GM21737 (cell line): Measurements from ENCODE around the gene ROR1.
"Not testable (repeated sequence)": the region's sequence is repeated elsewhere in the genome, so short reads cannot be mapped to it uniquely, and the experiment has no call there.

Experiments used
- ATAC-seq: cut with Tn5 transposase; IDR thresholded peaks from one replicate; pipeline ENCODE4 v1.9.1; 2021; ENCODE audit warnings: mild to moderate bottlenecking, moderate library complexity; ENCODE audit not compliant: unreplicated experiment

The ROR1 gene

DNA sequence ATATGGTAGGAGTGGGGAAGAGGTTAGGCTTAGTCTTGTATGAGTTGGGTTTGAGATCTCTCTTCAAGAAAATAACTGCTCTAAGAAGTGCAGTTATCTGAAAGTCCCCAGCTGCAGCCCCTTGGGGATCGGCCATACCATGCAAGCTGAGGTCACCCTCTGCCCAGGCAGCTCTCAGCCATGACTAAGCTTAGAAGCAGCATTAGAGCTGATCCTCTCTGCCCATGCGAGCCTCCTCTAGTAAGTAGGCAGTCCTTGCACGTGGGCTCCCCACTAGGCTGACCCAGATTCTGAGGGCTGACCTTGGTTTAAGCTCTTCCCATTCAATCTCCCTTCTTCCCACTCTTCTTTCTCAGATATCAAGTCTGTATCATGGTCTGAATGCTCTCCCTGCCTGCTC is 308.6 kb downstream of the ROR1 start:
- no peak for ATAC-seq

DNA sequence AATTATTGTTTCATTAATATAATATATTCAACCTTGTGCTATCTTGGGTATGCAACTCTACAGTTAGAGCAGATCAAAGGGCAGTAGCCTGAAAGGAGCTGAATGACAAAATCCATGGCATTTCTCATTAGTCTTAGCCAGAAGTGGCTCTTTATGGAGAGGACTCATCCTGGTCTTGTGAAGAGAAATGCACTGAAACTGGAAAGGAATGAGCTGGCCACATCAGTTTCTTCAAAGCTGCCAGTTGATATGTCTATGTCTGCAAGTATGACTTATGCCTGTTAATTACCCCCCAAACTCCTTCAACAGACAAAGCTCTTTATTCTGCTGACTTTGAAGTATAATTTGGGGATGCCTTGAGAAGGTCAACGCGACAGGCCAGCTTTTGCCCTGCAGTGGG is 310.6 kb downstream of the ROR1 start:
- ATAC-seq = no peak

DNA sequence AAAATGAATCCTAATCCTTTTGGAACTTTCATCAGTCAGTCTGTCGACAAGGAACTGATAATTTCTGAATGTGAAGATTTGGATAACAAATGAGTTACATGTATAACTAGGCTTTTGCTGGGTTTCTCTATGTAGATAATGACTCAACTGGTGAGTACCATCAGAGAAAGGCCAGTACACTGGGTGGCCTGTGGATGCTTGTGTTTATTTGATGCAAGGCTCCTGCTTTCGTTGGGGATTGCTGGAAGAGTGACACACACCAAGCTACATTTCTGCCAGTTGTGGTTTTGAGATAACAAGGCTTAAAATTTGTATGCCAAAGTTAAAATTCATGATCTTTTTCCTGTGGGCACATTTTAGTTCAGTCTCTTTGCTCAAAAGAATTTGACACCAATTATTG is 314.0 kb downstream of the ROR1 start:
- ATAC-seq = no peak

DNA sequence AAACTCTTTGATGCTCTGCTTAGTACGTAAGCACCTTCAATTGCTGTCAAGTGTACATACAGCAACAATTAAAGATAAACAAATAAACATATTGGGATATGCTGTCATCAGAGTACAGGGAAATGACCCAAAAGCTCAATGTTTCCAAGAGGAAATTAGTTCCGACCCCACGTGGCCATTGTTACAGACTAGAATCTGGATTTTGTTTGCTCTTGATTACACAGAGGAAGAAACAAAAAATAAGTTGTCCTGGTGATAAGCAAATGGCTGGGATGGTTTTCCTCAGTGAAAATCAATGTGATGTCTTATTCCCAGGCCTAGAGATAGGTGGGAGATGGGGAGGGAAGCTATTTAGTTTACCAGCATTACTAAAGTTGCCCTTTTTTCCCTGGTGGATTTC is 316.6 kb downstream of the ROR1 start:
- no peak for ATAC-seq

DNA sequence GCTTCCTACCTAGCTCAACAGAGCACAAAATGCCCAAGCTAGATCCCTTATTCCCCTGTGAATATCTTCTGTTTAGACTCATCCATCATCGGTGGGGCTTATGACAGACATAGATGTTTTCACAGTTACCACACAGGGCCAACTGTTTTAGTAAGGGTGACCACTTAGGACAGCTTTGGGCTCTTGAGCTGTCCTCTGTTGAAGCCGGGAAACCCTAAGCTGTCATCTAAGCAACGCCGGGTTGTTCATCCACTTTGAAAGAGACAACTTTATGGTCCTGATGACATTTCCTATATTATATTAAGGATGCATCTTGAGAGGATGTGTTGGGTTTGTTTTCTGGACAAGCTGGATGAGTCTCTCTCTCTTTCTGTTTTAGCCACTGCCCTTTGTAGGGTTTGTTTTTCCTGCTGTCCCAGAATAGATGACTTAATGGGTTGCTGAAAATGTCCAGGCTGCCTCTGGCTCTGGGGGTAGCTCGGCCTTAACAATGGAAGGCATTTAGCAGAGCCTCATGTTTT is 319.1 kb downstream of the ROR1 start:
- ATAC-seq = no peak

- no peak for ATAC-seq
Measured at GRCh38 chr1:64093941-64094340, 320.1 kb downstream of the ROR1 start.

GRCh38 chr1:64095832-64096231 is 322.0 kb downstream of the ROR1 start:
- ATAC-seq = no peak

- ATAC-seq = no peak
Measured at GRCh38 chr1:64097859-64098258, 324.0 kb downstream of the ROR1 start.

DNA sequence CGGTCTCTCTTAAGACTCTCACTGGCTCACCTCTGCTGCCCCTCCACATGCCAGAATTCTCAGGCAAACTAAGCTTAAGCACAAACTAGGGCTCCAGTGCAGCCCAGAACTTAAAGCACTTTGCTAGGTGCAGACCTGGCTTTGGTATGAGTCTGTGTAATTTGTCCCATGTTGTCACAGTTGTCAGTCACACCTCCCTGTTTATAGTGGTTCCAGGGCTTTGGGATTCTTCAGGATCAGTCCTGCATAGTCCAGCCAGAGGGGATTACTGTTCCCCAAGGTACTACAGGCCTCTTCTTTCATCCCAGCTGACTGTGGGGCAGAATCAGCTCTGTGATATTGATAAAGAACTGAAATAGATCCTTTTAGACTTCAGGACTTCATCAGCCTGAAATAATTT is 324.6 kb downstream of the ROR1 start:
- no peak for ATAC-seq

DNA sequence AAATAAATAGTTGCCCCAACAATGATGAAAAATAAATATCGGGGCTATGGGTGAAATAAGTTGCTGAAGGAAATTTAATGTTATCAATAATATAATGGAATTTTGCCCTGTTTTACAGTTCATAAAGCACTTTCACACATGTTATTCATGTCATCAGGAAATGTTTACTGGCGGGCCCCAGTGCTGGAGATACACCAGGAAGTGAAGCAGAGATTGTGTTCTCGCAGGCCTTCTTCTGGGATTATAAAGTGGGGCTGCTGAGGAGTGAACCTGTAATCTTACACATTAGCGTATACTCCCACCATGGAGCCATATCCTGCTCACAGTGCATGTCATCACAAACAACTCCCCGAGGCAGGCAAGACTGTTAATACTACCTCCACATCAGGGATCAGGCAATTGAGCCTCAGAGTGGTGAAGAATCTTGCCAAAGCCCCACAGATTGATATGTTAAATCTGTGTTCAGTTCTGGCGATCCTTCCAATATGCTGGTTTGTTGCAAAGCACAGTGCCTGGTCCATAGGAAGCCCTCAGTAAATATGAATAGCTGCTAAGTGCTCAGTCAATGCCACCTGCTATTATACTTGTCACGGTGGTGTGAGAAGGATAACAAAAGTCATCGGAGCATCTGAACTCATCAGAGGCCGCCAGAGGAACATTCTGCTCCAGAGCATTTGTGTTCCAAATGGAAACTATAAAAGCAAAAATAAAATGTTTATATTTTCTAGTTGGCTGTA is 325.2 kb downstream of the ROR1 start:
- ATAC-seq = no peak

- ATAC-seq = no peak
Measured at GRCh38 chr1:64100791-64101190, 327.0 kb downstream of the ROR1 start.

DNA sequence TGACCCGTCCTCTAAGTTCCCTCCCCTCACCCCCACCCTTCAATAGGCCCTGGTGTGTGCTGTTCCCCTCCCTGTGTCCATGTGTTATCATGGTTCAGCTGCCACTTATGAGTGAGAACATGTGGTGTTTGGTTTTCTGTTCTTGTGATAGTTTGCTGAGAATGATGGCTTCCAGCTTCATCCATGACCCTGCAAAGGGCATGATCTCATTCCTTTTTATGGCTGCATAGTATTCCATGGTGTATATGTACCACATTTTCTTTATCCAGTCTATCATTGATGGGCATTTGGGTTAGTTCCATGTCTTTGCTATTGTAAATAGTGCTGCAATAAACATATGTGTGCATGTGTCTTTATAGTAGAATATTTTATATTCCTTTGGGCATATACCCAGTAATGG is 330.8 kb downstream of the ROR1 start:
- not testable (repeated sequence) for ATAC-seq

GRCh38 chr1:64107118-64107519 is 333.3 kb downstream of the ROR1 start:
- ATAC-seq = no peak

- ATAC-seq = no peak
Measured at GRCh38 chr1:64107632-64108031, 333.8 kb downstream of the ROR1 start.

- no peak for ATAC-seq
Measured at GRCh38 chr1:64110924-64111777, 337.3 kb downstream of the ROR1 start.

DNA sequence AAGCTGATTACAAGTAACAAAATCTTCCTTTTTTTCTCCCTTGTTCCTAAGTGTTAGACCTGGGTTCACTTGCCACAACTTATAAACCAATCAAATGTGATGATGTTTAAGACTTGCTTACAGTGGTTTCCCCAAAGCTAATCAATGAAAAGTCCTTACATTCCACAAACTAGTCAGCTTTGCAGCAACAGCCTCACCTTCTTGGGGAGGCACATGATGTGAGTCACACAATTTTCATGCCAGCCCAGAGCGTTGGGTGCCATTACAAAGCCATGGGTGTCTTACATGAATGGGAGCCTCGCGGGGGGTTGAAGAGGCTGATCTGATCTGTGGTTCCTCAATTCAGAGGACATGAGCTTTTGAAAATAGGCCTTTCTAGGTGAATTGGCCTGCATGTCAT is 338.0 kb downstream of the ROR1 start:
- no peak for ATAC-seq

DNA sequence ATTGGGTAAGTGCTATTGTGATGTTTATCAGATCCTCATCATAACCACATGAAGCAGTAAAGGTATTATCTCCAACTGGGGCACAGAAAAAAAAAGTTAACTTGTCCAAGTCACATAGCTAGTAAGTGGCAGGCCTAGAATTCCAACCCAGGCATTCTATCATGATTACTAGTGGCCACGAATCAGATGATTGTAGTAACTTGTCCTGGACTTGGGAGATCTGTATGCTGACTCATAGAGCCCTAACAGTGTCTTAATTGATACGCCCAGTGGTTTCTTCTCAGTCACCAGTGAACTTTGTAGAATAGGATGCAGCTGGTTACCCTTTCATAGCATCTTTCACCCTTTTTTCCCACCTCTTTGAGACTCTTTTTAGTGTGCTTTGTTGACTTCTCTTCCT is 338.5 kb downstream of the ROR1 start:
- ATAC-seq = no peak

- no peak for ATAC-seq
Measured at GRCh38 chr1:64114012-64114525, 340.3 kb downstream of the ROR1 start.

DNA sequence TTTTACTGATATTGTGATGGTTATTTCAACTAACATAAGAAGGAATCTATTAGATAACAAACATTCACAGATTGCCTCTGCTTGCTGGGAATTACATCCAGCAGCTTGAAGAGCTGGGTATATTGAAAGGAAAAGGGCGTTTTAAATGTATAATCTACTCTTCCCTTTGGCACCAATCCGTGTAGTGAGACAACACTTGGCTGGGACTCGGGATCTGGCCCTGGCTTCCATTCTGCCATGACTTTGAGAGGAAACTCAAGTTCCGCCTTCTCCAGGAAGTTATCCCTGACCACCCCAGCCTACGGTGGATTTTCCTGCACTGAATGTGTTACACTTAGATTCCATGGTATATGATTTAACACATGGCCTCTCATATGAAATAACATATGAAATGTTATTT is 342.7 kb downstream of the ROR1 start:
- ATAC-seq = no peak

DNA sequence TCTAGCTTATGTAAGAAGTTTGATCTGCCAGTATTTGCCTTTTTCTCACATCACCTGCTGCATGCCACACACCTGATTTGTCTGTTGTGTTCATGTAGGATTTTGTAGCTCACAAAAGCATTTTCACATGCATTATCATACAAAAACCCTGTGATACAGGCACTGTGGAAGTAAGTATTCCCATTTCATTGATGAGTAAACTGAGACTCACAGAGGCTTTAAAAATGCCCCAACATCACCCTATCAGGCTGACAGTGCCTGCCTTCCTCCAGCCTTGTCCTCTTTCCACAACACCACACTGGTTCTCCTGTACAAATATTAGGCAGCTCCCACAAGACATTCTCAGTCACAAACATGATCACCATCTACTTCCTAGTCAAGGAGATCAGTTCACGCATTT is 343.7 kb downstream of the ROR1 start:
- ATAC-seq = no peak

DNA sequence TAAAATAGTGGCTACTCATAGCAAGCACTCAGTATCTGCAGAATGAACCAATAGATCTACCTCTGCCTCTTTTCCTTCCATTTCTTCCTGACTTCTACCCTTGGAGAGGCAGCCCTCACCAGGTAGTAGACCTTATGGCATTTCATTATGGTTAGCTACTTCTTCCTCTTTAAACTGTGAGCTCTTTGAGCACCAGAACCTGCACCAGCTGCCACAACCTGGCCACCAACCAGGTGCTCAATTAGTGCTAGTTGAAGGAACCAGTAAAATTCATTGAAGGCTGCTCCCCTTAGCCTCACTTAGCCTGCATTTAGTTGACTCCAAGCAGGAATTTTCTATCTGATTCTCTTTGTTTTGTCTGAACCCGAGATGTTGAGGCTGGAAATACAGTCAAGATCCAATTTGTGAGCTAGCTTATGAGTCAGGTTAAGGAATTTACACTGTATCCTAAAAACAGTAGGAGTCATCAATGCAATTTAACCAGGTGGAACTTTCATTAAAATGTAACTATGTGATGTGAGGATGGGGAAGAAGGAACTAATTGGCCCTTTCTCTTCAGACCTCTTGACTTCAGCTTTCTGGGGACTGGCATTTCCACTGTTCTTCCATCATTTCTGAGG is 348.1 kb downstream of the ROR1 start:
- no peak for ATAC-seq
